Mesenchymal stem cell (in vitro differentiated cells and primary cell): Measurements from ENCODE around the gene TMEM11.

Experiments used
- DNase-seq: peaks from one replicate; pipeline ENCODE4 v3.0.0-alpha.2; 2013
- H2AFZ ChIP-seq: one replicate; pipeline ENCODE4 v1.6.1; 2013; ENCODE audit warnings: low read depth, mild to moderate bottlenecking, control low read depth, inconsistent platforms, low read length, moderate library complexity
- H2AK5ac ChIP-seq: 2 replicates; pipeline ENCODE4 v1.6.1; 2013; ENCODE audit warnings: low read length, moderate library complexity, mild to moderate bottlenecking, inconsistent platforms; ENCODE audit not compliant: severe bottlenecking
- H2BK120ac ChIP-seq: one replicate; pipeline ENCODE4 v1.6.1; 2013; ENCODE audit warnings: low read depth, mild to moderate bottlenecking, inconsistent platforms, low read length, moderate library complexity
- H2BK12ac ChIP-seq, 2 experiments: one replicate each; pipeline ENCODE4 v1.6.1; 2013; ENCODE audit warnings: inconsistent platforms in 2 of 2, low read length in 2 of 2, mild to moderate bottlenecking in 2 of 2, moderate library complexity in 2 of 2, control low read depth in 1 of 2
- H2BK15ac ChIP-seq: one replicate; pipeline ENCODE4 v1.6.1; 2013; ENCODE audit warnings: mild to moderate bottlenecking, low read depth, inconsistent platforms; ENCODE audit not compliant: poor library complexity, severe bottlenecking
- H2BK5ac ChIP-seq: 2 replicates; pipeline ENCODE4 v1.6.1; 2013; ENCODE audit warnings: low read depth, mild to moderate bottlenecking, low read length, control low read depth, inconsistent platforms; ENCODE audit not compliant: poor library complexity, severe bottlenecking
- H3K14ac ChIP-seq, 2 experiments: one replicate each; pipeline ENCODE4 v1.6.1; 2013; ENCODE audit warnings: inconsistent platforms in 2 of 2, low read length in 2 of 2, control low read depth in 1 of 2, mild to moderate bottlenecking in 1 of 2, moderate library complexity in 1 of 2
- H3K18ac ChIP-seq, 2 experiments: one replicate each; pipeline ENCODE4 v1.6.1; 2013; ENCODE audit warnings: inconsistent platforms in 2 of 2, low read length in 2 of 2, control low read depth in 1 of 2, low read depth in 1 of 2, mild to moderate bottlenecking in 1 of 2
- H3K23ac ChIP-seq, 2 experiments: one replicate each; pipeline ENCODE4 v1.6.1; 2013; ENCODE audit warnings: inconsistent platforms in 2 of 2, low read length in 2 of 2, mild to moderate bottlenecking in 2 of 2, moderate library complexity in 2 of 2, control low read depth in 1 of 2
- H3K27ac ChIP-seq: 2 replicates; pipeline ENCODE4 v1.5.1; 2013; ENCODE audit warnings: mild to moderate bottlenecking, moderate library complexity, low read length, control low read depth, inconsistent platforms; ENCODE audit not compliant: poor library complexity, severe bottlenecking
- H3K27me3 ChIP-seq, 2 experiments: 2 replicates each; pipeline versions ENCODE4 v1.6.1 to v1.7.0; 2013; ENCODE audit warnings: low read length in 2 of 2, mild to moderate bottlenecking in 2 of 2, moderate library complexity in 2 of 2, control low read depth in 1 of 2, inconsistent platforms in 1 of 2; ENCODE audit not compliant: control insufficient read depth in 1 of 2, insufficient read depth in 1 of 2
- H3K36me3 ChIP-seq, 2 experiments: 2 replicates each; pipeline versions ENCODE4 v1.6.1 to v1.7.0; 2013; ENCODE audit warnings: low read length in 2 of 2, control low read depth in 1 of 2, inconsistent platforms in 1 of 2, low read depth in 1 of 2, mild to moderate bottlenecking in 1 of 2; ENCODE audit not compliant: insufficient read depth in 2 of 2, control insufficient read depth in 1 of 2
- H3K4ac ChIP-seq, 2 experiments: one replicate each; pipeline ENCODE4 v1.6.1; 2013; ENCODE audit warnings: inconsistent platforms in 2 of 2, low read length in 2 of 2, mild to moderate bottlenecking in 2 of 2, moderate library complexity in 2 of 2, control low read depth in 1 of 2, low read depth in 1 of 2
- H3K4me1 ChIP-seq: 2 replicates; pipeline ENCODE4 v1.6.1; 2013; ENCODE audit warnings: low read depth, low read length, control low read depth; ENCODE audit not compliant: control insufficient read depth, insufficient read depth
- H3K4me2 ChIP-seq: 2 replicates; pipeline ENCODE4 v1.6.1; 2013; ENCODE audit warnings: low read length, mild to moderate bottlenecking, inconsistent platforms; ENCODE audit not compliant: poor library complexity, severe bottlenecking
- H3K4me3 ChIP-seq, 2 experiments: 2 replicates each; pipeline versions ENCODE4 v1.5.1 to v1.7.0; 2013; ENCODE audit warnings: low read length in 2 of 2, mild to moderate bottlenecking in 2 of 2, control low read depth in 1 of 2, low read depth in 1 of 2; ENCODE audit not compliant: insufficient read depth in 1 of 2
- H3K79me1 ChIP-seq: replicated peaks from 2 replicates; pipeline ENCODE4 v1.6.1; 2013; ENCODE audit warnings: mild to moderate bottlenecking, control low read depth, low read length, inconsistent platforms; ENCODE audit not compliant: poor library complexity, severe bottlenecking
- H3K9ac ChIP-seq: 2 replicates; pipeline ENCODE4 v1.7.0; 2013; ENCODE audit warnings: mild to moderate bottlenecking, low read length, moderate library complexity
- H3K9me3 ChIP-seq: 2 replicates; pipeline ENCODE4 v1.7.0; 2013; ENCODE audit warnings: mild to moderate bottlenecking, low read length; ENCODE audit not compliant: control insufficient read depth
- H4K8ac ChIP-seq: one replicate; pipeline ENCODE4 v1.6.1; 2013; ENCODE audit warnings: inconsistent platforms, mild to moderate bottlenecking, low read length, moderate library complexity
- H4K91ac ChIP-seq: one replicate; pipeline ENCODE4 v1.6.1; 2013; ENCODE audit warnings: mild to moderate bottlenecking, low read length, inconsistent platforms
- WGBS: methylation state at CpG from one replicate; pipeline ENCODE4 v1.1.7; 2013; ENCODE audit warnings: mixed read lengths; 5-methylcytosine and 5-hydroxymethylcytosine counted together

TMEM11 gene

DNA sequence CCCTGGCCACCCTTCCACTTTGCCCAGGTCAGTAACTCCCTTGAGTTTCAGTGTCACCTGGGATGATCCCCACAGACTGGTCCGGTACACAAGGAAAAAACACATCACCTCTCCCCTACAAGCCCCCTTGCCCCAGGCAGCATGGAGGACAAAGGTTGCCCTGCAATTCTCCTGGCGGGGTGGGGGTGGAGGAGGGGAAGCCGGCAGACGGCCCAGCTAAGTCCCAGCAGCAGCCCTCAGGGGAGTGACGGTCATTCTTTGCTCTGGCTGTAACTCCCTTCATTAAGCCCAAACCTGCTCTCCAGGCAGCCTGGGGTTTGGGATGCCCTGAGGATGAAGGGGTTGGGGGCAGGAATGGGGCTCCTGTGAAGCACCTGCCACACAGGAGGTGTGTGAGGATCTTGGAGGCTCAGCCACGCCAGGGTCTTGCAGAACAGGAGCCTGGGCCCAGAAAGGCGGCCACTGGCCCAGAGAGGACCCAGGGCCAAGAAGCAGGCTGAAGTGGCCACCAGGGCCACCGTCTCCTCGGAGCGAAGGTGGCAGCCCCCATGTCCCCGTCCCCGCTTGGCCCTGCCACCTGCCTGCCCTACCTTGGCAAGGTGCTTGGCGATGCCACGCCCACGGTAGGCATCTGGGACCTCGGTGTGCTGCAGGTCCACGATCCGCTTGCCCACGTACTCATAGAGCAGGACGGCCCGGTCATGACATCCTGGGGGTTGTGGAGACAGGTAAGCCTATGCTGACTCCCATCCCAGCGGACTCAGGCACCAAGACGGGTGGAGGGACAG, 29.7 kb upstream of the TMEM11 start:
- Histone ChIP-seq H2BK120ac (no peak overlapping the region), H3K4ac (no peak overlapping the region), H3K27ac (no peak overlapping the region), H3K79me1 (peaks cover 4% of the 10 kb centered on the region), H3K23ac (no peak overlapping the region), H3K18ac (no peak overlapping the region), H4K91ac (no peak overlapping the region), H2BK15ac (no peak overlapping the region), H4K8ac (no peak overlapping the region), H3K36me3 (peaks cover 0 to 43% of the 10 kb centered on the region in 2 experiments), H2BK12ac (no peak overlapping the region), H3K9me3 (no peaks in the 10 kb centered on the region), H3K9ac (no peak overlapping the region), H3K14ac (no peak overlapping the region), H3K27me3 (no peaks in the 10 kb centered on the region), H3K4me2 (no peak overlapping the region), H2AK5ac (no peak overlapping the region), H3K4me3 (no peak overlapping the region), H2BK5ac (no peak overlapping the region), H3K4me1 (peaks cover 16% of the 10 kb centered on the region), H2AFZ (no peak overlapping the region)
- no peak for DNase-seq
- WGBS, result 85% methylated on average over 21 of the region's 23 CpGs

DNA sequence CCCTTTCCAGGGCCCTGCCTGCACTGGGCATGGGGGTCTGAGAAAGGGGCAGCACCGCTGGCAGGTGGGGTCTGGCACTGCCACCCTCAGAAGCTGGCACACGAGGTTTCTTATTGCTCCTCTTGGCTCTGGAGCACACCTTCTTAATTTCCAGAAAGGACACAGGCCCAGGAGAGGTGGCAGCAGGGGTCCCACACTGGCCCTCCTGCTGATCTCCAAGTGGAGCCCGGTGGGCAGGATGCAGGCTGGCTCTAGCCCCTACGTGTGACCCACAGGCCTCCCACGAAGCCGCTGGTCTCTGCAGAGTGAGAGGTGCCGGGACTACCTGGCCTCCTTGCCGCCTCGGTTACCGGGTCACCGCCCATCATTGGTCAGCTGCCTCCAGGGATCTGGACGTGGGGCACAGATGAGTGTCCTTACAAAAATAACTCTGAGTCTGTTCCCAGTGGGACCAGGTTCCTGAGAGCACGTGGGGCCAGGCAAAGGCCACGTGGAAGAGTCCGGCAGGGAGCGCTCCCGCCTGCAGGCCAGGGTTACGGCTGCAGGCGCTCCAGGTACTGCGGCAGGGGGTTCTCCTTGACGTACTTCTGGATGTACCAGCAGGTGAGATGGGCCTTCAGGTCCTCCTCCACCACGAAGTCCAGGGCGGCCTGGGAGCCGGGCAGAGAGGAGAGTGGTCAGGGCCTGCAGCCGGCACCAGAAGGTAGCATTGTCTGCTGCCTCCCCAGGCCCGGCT, 29.0 kb upstream of the TMEM11 start:
- Histone ChIP-seq H2BK15ac (no peak overlapping the region), H2AFZ (no peak overlapping the region), H3K79me1 (peaks cover 4% of the 10 kb centered on the region), H3K9ac (no peak overlapping the region), H2AK5ac (no peak overlapping the region), H2BK120ac (no peak overlapping the region), H3K9me3 (no peaks in the 10 kb centered on the region), H4K8ac (no peak overlapping the region), H3K4me3 (no peak overlapping the region), H3K4me1 (peaks cover 16% of the 10 kb centered on the region), H3K4me2 (no peak overlapping the region), H2BK12ac (no peak overlapping the region), H3K23ac (no peak overlapping the region), H3K36me3 (peaks cover 0 to 43% of the 10 kb centered on the region in 2 experiments), H3K27ac (no peak overlapping the region), H3K18ac (no peak overlapping the region), H4K91ac (no peak overlapping the region), H3K4ac (no peak overlapping the region), H3K14ac (no peak overlapping the region), H3K27me3 (peaks cover 0 to 3% of the 10 kb centered on the region in 2 experiments), H2BK5ac (no peak overlapping the region)
- 86% methylated on average over 25 of the region's 26 CpGs for WGBS
- no peak for DNase-seq

DNA sequence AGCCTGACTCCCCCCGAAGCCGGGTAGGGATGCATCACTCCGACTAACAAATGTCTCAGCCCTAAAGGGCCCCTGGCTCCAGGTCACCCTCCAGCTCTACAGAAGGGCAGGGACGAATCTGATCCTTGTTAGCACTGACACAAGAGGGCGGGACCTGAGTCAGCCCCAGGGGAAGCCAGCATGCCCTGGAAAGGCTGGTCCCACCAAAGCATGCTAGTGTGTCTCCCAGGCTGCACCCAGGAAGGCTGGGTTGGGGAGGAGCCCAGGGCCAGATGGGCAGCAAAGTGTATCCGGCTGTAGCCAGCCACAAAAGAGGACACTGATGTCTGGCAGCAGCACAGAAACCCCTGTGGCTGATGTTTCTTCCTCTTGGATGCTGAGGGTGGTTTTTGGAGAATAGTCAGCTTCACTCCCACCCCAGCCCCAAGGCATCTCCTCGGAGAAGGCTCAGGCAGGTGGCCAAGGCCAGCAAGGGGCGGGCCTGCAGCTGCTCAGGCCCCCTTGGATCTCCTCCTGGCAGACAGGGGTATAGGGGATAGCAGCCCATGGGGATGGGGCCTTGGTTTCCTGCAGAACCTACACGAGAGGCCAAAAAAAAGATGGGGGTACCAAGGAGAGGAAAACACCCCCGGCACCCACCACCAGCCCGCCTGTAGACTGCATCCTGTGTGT, 28.2 kb upstream of the TMEM11 start:
- Histone ChIP-seq H3K18ac (no peak overlapping the region), H3K79me1 (peaks cover 4% of the 10 kb centered on the region)
- 76% methylated on average over 11 of the region's 11 CpGs for WGBS

DNA sequence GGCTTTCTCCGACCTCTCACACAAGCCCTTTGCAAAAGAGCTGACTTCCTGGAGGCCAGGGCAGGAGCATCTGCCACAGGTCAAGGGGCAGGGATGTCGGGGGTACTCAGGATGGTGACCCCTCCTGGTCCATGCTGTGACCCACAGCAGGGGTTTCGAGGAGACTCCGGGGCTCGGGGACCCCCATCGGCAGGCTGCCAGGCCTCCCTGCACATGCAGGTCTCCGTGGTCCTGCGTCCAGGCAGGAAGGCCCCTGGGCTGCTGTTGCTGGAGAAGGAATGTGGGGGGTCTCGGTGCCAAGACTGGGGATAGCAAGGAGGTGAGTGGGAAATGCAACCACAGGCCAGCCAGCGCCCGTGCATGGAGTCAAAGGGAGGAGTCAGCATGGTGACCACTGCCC, 27.6 kb upstream of the TMEM11 start:
- Histone ChIP-seq H2AK5ac (no peak overlapping the region), H2BK120ac (no peak overlapping the region), H3K27me3 (peaks cover 0 to 17% of the 10 kb centered on the region in 2 experiments), H3K14ac (no peak overlapping the region), H4K8ac (no peak overlapping the region), H3K36me3 (peaks cover 0 to 32% of the 10 kb centered on the region in 2 experiments), H2BK15ac (no peak overlapping the region), H3K79me1 (no peaks in the 10 kb centered on the region), H4K91ac (no peak overlapping the region), H2BK5ac (no peak overlapping the region), H3K9ac (no peak overlapping the region), H2AFZ (no peak overlapping the region), H3K4me1 (peaks cover 16% of the 10 kb centered on the region), H3K23ac (no peak overlapping the region), H3K4me3 (no peak overlapping the region), H3K18ac (no peak overlapping the region), H3K9me3 (no peaks in the 10 kb centered on the region), H3K27ac (no peak overlapping the region), H2BK12ac (no peak overlapping the region), H3K4me2 (no peak overlapping the region), H3K4ac (no peak overlapping the region)
- no peak for DNase-seq
- WGBS, result 84% methylated on average over 11 of the region's 11 CpGs

More for the DNA sequence above, 28.2 kb upstream of the TMEM11 start:
- no peak overlapping the region for H3K4me3 ChIP-seq
- no peak overlapping the region for H3K23ac ChIP-seq
- H3K27me3 ChIP-seq, result peaks cover 0 to 11% of the 10 kb centered on the region in 2 experiments
- H2BK15ac ChIP-seq, result no peak overlapping the region
- no peak overlapping the region for H4K91ac ChIP-seq
- peak overlapping the region in 1 of 2 experiments; percentile 30 for H3K4ac ChIP-seq
- peaks cover 16% of the 10 kb centered on the region for H3K4me1 ChIP-seq
- no peak overlapping the region for H3K14ac ChIP-seq
- H3K4me2 ChIP-seq, result no peak overlapping the region
- H2AFZ ChIP-seq, result no peak overlapping the region
- no peak overlapping the region for H2BK5ac ChIP-seq
- H3K9ac ChIP-seq, result no peak overlapping the region
- no peak overlapping the region for H2BK120ac ChIP-seq
- H4K8ac ChIP-seq, result no peak overlapping the region
- H2BK12ac ChIP-seq, result no peak overlapping the region
- H3K9me3 ChIP-seq, result no peaks in the 10 kb centered on the region
- DNase-seq, result no peak
- H3K27ac ChIP-seq, result no peak overlapping the region
- H3K36me3 ChIP-seq, result peaks cover 0 to 35% of the 10 kb centered on the region in 2 experiments
- no peak overlapping the region for H2AK5ac ChIP-seq
